H9 (cell line): Measurements from ENCODE around the gene S100A8. TPM values are rescaled to one million over a fixed set of nuclear protein-coding genes. Genes with fewer than 3 reads are reported as not detected.

Source experiments
- DNase-seq: peaks from one replicate; pipeline ENCODE4 v3.0.0-alpha.2; 2017
- H2AFZ ChIP-seq: one replicate; pipeline ENCODE4 v1.6.1; 2013; ENCODE audit warnings: mild to moderate bottlenecking, low read length, control low read depth, moderate library complexity
- H2AK5ac ChIP-seq: 2 replicates; pipeline ENCODE4 v1.6.1; 2013; ENCODE audit warnings: low read length, control low read depth, mixed read lengths; ENCODE audit not compliant: insufficient read length
- H2BK120ac ChIP-seq: one replicate; pipeline ENCODE4 v1.6.1; 2013; ENCODE audit warnings: low read depth, mild to moderate bottlenecking, low read length, control low read depth, inconsistent platforms; ENCODE audit not compliant: poor library complexity, severe bottlenecking
- H2BK12ac ChIP-seq: 2 replicates; pipeline ENCODE4 v1.6.1; 2013; ENCODE audit warnings: low read length, control low read depth, mixed read lengths, low read depth; ENCODE audit not compliant: insufficient read length
- H2BK15ac ChIP-seq: 2 replicates; pipeline ENCODE4 v1.6.1; 2013; ENCODE audit warnings: low read depth, low read length, control low read depth
- H2BK20ac ChIP-seq: one replicate; pipeline ENCODE4 v1.6.1; 2013; ENCODE audit warnings: low read depth, mild to moderate bottlenecking, low read length, control low read depth, inconsistent platforms; ENCODE audit not compliant: poor library complexity, severe bottlenecking
- H2BK5ac ChIP-seq: 2 replicates; pipeline ENCODE4 v1.6.1; 2013; ENCODE audit warnings: low read length, control low read depth, mixed read lengths; ENCODE audit not compliant: insufficient read length
- H3K14ac ChIP-seq: 2 replicates; pipeline ENCODE4 v1.6.1; 2013; ENCODE audit warnings: low read length, control low read depth; ENCODE audit not compliant: insufficient read depth
- H3K18ac ChIP-seq: 2 replicates; pipeline ENCODE4 v1.6.1; 2013; ENCODE audit warnings: low read depth, mild to moderate bottlenecking, mixed read lengths, low read length, control low read depth; ENCODE audit not compliant: insufficient read length
- H3K23ac ChIP-seq: 2 replicates; pipeline ENCODE4 v1.6.1; 2013; ENCODE audit warnings: low read length, control low read depth, mixed read lengths, low read depth; ENCODE audit not compliant: insufficient read length
- H3K23me2 ChIP-seq: 2 replicates; pipeline ENCODE4 v1.6.1; 2013; ENCODE audit warnings: low read depth, mild to moderate bottlenecking, mixed read lengths, low read length, control low read depth; ENCODE audit not compliant: insufficient read length, poor library complexity, severe bottlenecking
- H3K27ac ChIP-seq: 2 replicates; pipeline ENCODE4 v1.5.1; 2013; ENCODE audit warnings: low read length, control low read depth, mixed read lengths, low read depth; ENCODE audit not compliant: insufficient read length
- H3K27me3 ChIP-seq: 2 replicates; pipeline ENCODE4 v1.6.1; 2013; ENCODE audit warnings: low read length, control low read depth, inconsistent platforms; ENCODE audit not compliant: insufficient read depth
- H3K4ac ChIP-seq: 2 replicates; pipeline ENCODE4 v1.6.1; 2013; ENCODE audit warnings: low read depth, mild to moderate bottlenecking, control low read depth, inconsistent platforms, low read length, moderate library complexity
- H3K4me1 ChIP-seq: 2 replicates; pipeline ENCODE4 v1.6.1; 2013; ENCODE audit warnings: low read length, control low read depth, inconsistent platforms; ENCODE audit not compliant: insufficient read depth
- H3K4me2 ChIP-seq: 2 replicates; pipeline ENCODE4 v1.6.1; 2013; ENCODE audit warnings: low read length, control low read depth, mixed read lengths; ENCODE audit not compliant: insufficient read length, insufficient read depth
- H3K56ac ChIP-seq: 2 replicates; pipeline ENCODE4 v1.6.1; 2013; ENCODE audit warnings: low read depth, mild to moderate bottlenecking, mixed read lengths, low read length, control low read depth; ENCODE audit not compliant: insufficient read length
- H3K79me1 ChIP-seq: 2 replicates; pipeline ENCODE4 v1.6.1; 2013; ENCODE audit warnings: low read depth, mild to moderate bottlenecking, moderate library complexity, low read length, control low read depth, inconsistent platforms; ENCODE audit not compliant: insufficient read depth, poor library complexity, severe bottlenecking
- H3K79me2 ChIP-seq: 2 replicates; pipeline ENCODE4 v1.6.1; 2013; ENCODE audit warnings: low read length, control low read depth, inconsistent platforms; ENCODE audit not compliant: insufficient read depth
- H3K9ac ChIP-seq: 2 replicates; pipeline ENCODE4 v1.6.1; 2013; ENCODE audit warnings: low read length, control low read depth, mixed read lengths; ENCODE audit not compliant: insufficient read length; ENCODE audit errors: extremely low read depth
- H3K9me3 ChIP-seq: one replicate; pipeline ENCODE4 v1.6.1; 2013; ENCODE audit warnings: low read depth, low read length, inconsistent platforms; ENCODE audit not compliant: control insufficient read depth
- H3T11ph ChIP-seq: one replicate; pipeline ENCODE4 v1.6.1; 2013; ENCODE audit warnings: mild to moderate bottlenecking, low read length, control low read depth, inconsistent platforms
- H4K20me1 ChIP-seq: one replicate; pipeline ENCODE4 v1.6.1; 2013; ENCODE audit not compliant: control insufficient read depth, insufficient read length, insufficient read depth
- H4K5ac ChIP-seq: 2 replicates; pipeline ENCODE4 v1.6.1; 2013; ENCODE audit warnings: low read depth, mild to moderate bottlenecking, mixed read lengths, low read length, control low read depth; ENCODE audit not compliant: insufficient read length
- H4K8ac ChIP-seq: replicated peaks from 2 replicates; pipeline ENCODE4 v1.6.1; 2013; ENCODE audit warnings: low read length, control low read depth, mixed read lengths, low read depth; ENCODE audit not compliant: insufficient read length
- H4K91ac ChIP-seq: 2 replicates; pipeline ENCODE4 v1.6.1; 2013; ENCODE audit warnings: low read depth, mild to moderate bottlenecking, moderate library complexity, mixed read lengths, low read length, control low read depth; ENCODE audit not compliant: insufficient read length
- H3K27ac Mint-ChIP-seq, 3 experiments: 2 replicates in 2 of 3; 3 replicates in 1 of 3; pipeline ENCODE4 v1.8.0; 2020 to 2021; ENCODE audit warnings: mixed read lengths in 3 of 3, mild to moderate bottlenecking in 1 of 3, moderate library complexity in 1 of 3
- H3K27me3 Mint-ChIP-seq: 2 replicates; pipeline ENCODE4 v1.8.0; 2021; ENCODE audit warnings: low read depth, mild to moderate bottlenecking, moderate library complexity, mixed read lengths
- H3K36me3 Mint-ChIP-seq, 3 experiments: 2 replicates in 2 of 3; 3 replicates in 1 of 3; pipeline ENCODE4 v1.8.0; 2020 to 2021; ENCODE audit warnings: low read depth in 3 of 3, mixed read lengths in 3 of 3; ENCODE audit not compliant: insufficient read depth in 1 of 3
- H3K4me1 Mint-ChIP-seq, 2 experiments: 2 replicates each; pipeline ENCODE4 v1.8.0; 2020; ENCODE audit warnings: mixed read lengths in 2 of 2
- H3K4me3 Mint-ChIP-seq, 2 experiments: 2 replicates in 1 of 2; 3 replicates in 1 of 2; pipeline ENCODE4 v1.8.0; 2020 to 2021; ENCODE audit warnings: mild to moderate bottlenecking in 2 of 2, mixed read lengths in 2 of 2, moderate library complexity in 1 of 2
- H3K9me3 Mint-ChIP-seq, 2 experiments: 2 replicates in 1 of 2; 3 replicates in 1 of 2; pipeline ENCODE4 v1.8.0; 2020; ENCODE audit warnings: mild to moderate bottlenecking in 2 of 2, mixed read lengths in 2 of 2, moderate library complexity in 1 of 2
- WGBS: extraction: QIAGEN DNeasy Blood & Tissue Kit; methylation state at CpG from one replicate; pipeline ENCODE4 v1.1.7; 2013; ENCODE audit warnings: missing lambda C conversion rate, low lambda C conversion rate, mixed read lengths; ENCODE audit not compliant: insufficient read length; ENCODE audit errors: extremely low coverage; 5-methylcytosine and 5-hydroxymethylcytosine counted together
- long read RNA-seq: library from polyadenylated mRNA; unstranded; transcript quantifications from one replicate; pipeline ENCODE4 v2.0.0, GENCODE V29; 2020
- total RNA-seq: library from RNA; stranded (reverse); gene quantifications from 2 replicates; pipeline ENCODE4 v1.2.1, GENCODE V29; 2021
- TF ChIP-seq, protein P1 (sequence below): fragments of 200-600 bp; sonication (generic); conservative IDR thresholded peaks from 3 replicates; pipeline ENCODE4 v1.8.0; 2021; ENCODE audit warnings: antibody characterized with exemption, mild to moderate bottlenecking

Gene S100A8
- total RNA-seq: not detected in 2 replicates
- long read RNA-seq: 0 reads

DNA sequence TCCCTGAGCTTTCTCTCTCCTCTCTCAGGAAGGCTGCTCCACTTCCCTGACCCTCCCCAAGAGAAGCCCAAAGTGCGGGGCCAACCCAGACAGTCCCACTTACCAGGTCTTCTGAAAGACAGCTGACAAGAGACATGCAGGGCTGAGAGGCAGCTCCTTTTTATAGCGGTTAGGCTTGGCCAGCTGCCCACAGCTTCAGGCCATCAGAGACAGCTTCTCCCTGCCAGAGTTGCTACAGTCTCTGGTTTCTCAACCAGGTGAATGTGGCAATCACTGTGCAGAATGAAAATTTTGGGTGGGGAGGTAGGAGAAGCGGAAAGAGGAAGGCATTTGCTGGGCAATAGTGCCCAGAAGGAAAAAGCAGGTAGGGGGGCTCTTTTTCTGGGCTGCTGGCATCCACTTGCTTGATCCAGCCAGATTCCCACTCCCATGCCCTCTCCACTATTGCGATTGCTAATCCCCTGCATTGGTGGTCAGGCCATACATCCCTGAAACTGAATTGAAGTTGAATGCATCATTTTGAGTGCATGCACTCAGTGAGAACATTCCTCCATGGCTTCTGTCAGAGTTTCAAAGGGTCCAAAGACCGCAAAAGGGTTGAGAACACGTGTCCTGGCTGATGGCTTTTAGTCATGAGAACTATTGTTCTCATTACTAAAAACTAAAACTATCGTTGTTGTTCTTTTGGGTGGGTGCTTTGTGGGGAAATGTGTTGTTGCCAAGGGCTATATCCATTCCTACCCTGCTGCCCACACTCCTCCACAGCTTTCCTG lies at the start of gene S100A8:
Gene S100A8, minus strand, starts transcription at position 136 of the 773 bp plus-strand sequence. CDS start 538 bp downstream, outside the sequence.
- peaks cover 10% of the 10 kb centered on the region for H3K27me3 Mint-ChIP-seq
- Histone ChIP-seq H4K91ac (no peak within 1 kb of the TSS), H3K14ac (no peak within 1 kb of the TSS)

More for the DNA sequence above, at the start of gene S100A8:
- Histone ChIP-seq H2BK20ac (no peak within 1 kb of the TSS), H3K27me3 (no peaks in the 10 kb centered on the region), H2BK15ac (no peak within 1 kb of the TSS), H3K27ac (no peak within 1 kb of the TSS), H2BK5ac (no peak within 1 kb of the TSS), H3K23ac (no peak within 1 kb of the TSS), H4K5ac (no peak within 1 kb of the TSS), H3K79me2 (no peaks in the 10 kb centered on the region), H2AFZ (no peak within 1 kb of the TSS), H3T11ph (no peak within 1 kb of the TSS), H3K18ac (no peak within 1 kb of the TSS), H3K4ac (no peak within 1 kb of the TSS), H3K23me2 (no peaks in the 10 kb centered on the region), H3K9ac (no peak within 1 kb of the TSS), H4K8ac (no peak within 1 kb of the TSS), H2BK120ac (no peak within 1 kb of the TSS), H3K4me2 (no peak within 1 kb of the TSS), H3K79me1 (no peaks in the 10 kb centered on the region), H4K20me1 (no peaks in the 10 kb centered on the region), H2BK12ac (no peak within 1 kb of the TSS), H3K4me1 (no peaks in the 10 kb centered on the region), H3K56ac (no peak within 1 kb of the TSS), H3K9me3 (no peaks in the 10 kb centered on the region), H2AK5ac (no peak within 1 kb of the TSS)
- Mint-ChIP-seq H3K4me3 (no peak within 1 kb of the TSS), H3K27ac (no peak within 1 kb of the TSS), H3K4me1 (peaks cover 0 to 2% of the 10 kb centered on the region in 2 experiments; a peak in 1 of 4 replicates), H3K36me3 (no peaks in the 10 kb centered on the region), H3K9me3 (no peaks in the 10 kb centered on the region)
- no CpG with 5 or more reads among the region's 7 CpGs for WGBS
- TF ChIP-seq, protein P1, sequence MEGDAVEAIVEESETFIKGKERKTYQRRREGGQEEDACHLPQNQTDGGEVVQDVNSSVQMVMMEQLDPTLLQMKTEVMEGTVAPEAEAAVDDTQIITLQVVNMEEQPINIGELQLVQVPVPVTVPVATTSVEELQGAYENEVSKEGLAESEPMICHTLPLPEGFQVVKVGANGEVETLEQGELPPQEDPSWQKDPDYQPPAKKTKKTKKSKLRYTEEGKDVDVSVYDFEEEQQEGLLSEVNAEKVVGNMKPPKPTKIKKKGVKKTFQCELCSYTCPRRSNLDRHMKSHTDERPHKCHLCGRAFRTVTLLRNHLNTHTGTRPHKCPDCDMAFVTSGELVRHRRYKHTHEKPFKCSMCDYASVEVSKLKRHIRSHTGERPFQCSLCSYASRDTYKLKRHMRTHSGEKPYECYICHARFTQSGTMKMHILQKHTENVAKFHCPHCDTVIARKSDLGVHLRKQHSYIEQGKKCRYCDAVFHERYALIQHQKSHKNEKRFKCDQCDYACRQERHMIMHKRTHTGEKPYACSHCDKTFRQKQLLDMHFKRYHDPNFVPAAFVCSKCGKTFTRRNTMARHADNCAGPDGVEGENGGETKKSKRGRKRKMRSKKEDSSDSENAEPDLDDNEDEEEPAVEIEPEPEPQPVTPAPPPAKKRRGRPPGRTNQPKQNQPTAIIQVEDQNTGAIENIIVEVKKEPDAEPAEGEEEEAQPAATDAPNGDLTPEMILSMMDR: no peak
- DNase-seq: no peak
